Fibroblast of villous mesenchyme (primary cell): Measurements from ENCODE around the gene ARSG. TPM values are rescaled to one million over a fixed set of nuclear protein-coding genes. Genes with fewer than 3 reads are reported as not detected.
"Not testable (repeated sequence)": the region's sequence is repeated elsewhere in the genome, so short reads cannot be mapped to it uniquely, and the experiment has no call there.

Experiments used
- DNase-seq: peaks from one replicate; pipeline ENCODE4 v3.0.0-alpha.2; 2010; ENCODE audit warnings: low read depth
- H3K4me3 ChIP-seq: 2 replicates; pipeline ENCODE4 v1.5.1; 2011; ENCODE audit warnings: low read depth, mild to moderate bottlenecking, low read length
- CTCF ChIP-seq: IDR thresholded peaks from 2 replicates; pipeline ENCODE4 v1.5.1; 2012; ENCODE audit warnings: low read depth, mild to moderate bottlenecking, low read length; ENCODE audit not compliant: insufficient read depth
- total RNA-seq: library from RNA; depleted of rRNA; stranded (reverse); fragments of >200 nt; gene quantifications from 2 replicates; pipeline ENCODE4 v1.2.3, GENCODE V29; 2012

Gene ARSG
- total RNA-seq, 1 donor = 5.6 TPM

GRCh38 chr17:68352041-68352440 is 60.7 kb downstream of the ARSG start:
- TF ChIP-seq CTCF = no peak
- DNase-seq = peak; percentile 43
- no peak overlapping the region for H3K4me3 ChIP-seq

GRCh38 chr17:68352671-68353070 is 61.4 kb downstream of the ARSG start:
- DNase-seq, H3K4me3 ChIP-seq: not testable (repeated sequence)

- DNase-seq = peak; percentile 70
- H3K4me3 ChIP-seq = no peak overlapping the region
- no peak for TF ChIP-seq CTCF
Observed at GRCh38 chr17:68353111-68353521, 61.8 kb downstream of the ARSG start.

DNA sequence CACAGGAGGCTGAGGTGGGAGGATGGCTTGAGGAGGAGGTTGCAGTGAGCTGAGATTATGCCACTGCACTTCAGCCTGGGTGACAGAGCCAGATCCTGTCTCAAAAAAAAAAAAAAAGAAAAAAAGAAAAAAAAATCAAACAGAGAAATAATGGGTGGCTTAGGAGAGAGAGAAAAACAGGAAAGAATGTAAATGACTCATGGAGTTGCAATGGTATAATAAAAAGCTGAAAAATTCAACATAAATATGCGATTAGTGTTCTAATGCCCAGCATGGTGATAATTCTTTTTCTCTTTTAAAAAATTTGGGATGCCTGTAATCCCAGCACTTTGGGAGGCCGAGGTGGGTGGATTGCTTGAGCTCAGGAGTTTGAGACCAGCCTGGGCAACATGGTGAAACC is 63.0 kb downstream of the ARSG start:
- DNase-seq = peak; percentile 60
- H3K4me3 ChIP-seq = not testable (repeated sequence)

DNA sequence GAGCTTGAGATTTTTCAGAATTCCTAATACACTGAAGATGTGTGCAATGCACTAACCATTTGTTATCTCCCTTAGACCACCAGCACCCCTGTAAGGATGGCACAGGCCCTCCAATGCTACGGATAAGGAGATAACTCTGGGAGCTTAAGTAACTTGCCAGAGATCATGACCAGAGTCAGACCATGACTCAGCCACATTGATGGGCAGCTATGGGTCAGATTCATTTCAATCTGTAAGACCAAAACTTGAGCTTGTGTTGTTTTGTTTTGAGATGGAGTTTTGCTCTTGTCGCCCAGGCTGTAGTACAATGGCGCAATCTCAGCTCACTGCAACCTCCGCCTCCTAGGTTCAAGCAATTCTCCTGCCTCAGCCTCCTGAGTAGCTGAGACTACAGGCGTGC is 63.8 kb downstream of the ARSG start:
- not testable (repeated sequence) for H3K4me3 ChIP-seq

GRCh38 chr17:68356520-68356919 is 65.2 kb downstream of the ARSG start:
- no peak for DNase-seq
- no peak overlapping the region for H3K4me3 ChIP-seq
- no peak for TF ChIP-seq CTCF

More for the DNA sequence above, 63.8 kb downstream of the ARSG start:
- DNase-seq = peak; percentile 72

- no peak for TF ChIP-seq CTCF
Observed at GRCh38 chr17:68356949-68357455, 65.7 kb downstream of the ARSG start.

GRCh38 chr17:68357886-68358285 is 66.6 kb downstream of the ARSG start:
- DNase-seq = no peak
- no peak overlapping the region for H3K4me3 ChIP-seq
- TF ChIP-seq CTCF = no peak

More at GRCh38 chr17:68356949-68357455, 65.7 kb downstream of the ARSG start:
- H3K4me3 ChIP-seq = no peak overlapping the region
- no peak for DNase-seq
